ENCODE data around the gene EIF3D.

EIF3D gene

DNA sequence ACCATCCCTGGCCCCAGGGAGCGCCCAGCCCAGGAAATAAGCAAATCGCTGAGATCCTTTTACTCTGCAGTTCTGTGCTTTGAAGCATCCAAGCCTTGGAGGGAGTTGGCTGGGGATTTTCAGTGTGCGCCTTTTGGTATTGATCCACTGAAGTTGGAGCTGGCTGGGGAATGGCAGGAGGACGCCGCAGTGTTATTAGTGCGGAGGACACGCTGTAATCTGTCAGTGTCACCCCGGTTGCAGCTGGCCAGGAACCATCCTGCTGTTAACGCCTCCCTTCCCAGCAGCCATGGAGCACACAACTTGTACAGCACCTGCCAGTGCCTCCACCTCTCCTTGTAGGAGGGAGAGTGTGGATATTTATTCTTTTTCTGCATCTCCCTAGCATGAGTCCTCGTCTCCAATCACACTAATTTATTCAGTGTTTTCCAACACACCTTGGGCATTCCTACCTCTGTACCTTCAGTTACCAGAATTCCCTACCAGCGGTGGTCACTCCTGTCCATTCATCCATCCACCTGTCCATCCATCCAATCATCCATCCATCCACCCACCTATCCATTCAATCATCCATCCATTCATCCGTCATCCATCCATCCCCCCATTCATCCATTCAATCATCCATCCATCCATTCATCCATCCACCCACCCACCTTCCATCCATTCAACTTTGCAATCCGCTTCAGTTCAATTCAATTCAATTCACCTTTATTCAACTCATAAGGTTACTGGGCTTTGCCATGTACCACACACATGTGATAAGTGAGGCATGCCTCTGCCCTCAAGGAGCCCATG is 21.9 kb upstream of the EIF3D start:
- TF ChIP-seq CEBPB (IDR thresholded peaks at IDR 0.05) (no peak), ZBTB7A (IDR thresholded peaks at IDR 0.05; ENCODE audit: low read depth) (no peak)

DNA sequence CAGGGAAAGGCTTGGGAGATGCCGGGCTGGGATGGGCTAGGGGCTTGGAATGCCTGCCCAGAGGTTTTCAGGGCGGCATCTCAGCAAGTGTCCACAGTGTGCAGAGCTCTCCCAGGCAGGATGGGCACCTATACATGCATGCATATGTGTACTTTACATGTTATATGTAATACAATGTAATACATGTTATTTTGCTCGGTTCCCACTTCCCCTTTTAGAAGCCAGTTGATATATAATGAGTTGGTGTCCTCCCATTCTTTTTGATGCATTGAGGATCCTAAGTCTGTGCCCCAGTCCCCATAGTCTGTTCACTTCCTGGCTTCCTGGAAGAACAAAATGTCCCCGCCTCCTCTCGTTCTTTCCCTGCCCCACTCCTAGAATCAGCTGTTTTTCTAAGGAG is 20.1 kb upstream of the EIF3D start:
- TF ChIP-seq, protein P1, sequence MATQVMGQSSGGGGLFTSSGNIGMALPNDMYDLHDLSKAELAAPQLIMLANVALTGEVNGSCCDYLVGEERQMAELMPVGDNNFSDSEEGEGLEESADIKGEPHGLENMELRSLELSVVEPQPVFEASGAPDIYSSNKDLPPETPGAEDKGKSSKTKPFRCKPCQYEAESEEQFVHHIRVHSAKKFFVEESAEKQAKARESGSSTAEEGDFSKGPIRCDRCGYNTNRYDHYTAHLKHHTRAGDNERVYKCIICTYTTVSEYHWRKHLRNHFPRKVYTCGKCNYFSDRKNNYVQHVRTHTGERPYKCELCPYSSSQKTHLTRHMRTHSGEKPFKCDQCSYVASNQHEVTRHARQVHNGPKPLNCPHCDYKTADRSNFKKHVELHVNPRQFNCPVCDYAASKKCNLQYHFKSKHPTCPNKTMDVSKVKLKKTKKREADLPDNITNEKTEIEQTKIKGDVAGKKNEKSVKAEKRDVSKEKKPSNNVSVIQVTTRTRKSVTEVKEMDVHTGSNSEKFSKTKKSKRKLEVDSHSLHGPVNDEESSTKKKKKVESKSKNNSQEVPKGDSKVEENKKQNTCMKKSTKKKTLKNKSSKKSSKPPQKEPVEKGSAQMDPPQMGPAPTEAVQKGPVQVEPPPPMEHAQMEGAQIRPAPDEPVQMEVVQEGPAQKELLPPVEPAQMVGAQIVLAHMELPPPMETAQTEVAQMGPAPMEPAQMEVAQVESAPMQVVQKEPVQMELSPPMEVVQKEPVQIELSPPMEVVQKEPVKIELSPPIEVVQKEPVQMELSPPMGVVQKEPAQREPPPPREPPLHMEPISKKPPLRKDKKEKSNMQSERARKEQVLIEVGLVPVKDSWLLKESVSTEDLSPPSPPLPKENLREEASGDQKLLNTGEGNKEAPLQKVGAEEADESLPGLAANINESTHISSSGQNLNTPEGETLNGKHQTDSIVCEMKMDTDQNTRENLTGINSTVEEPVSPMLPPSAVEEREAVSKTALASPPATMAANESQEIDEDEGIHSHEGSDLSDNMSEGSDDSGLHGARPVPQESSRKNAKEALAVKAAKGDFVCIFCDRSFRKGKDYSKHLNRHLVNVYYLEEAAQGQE (IDR thresholded peaks at IDR 0.05; ENCODE audit: low read depth) = no peak
- no peak for TF ChIP-seq EP300 (IDR thresholded peaks at IDR 0.05; ENCODE audit: borderline replicate concordance)
- no peak for TF ChIP-seq MAX (IDR thresholded peaks at IDR 0.05)
- TF ChIP-seq TAF1 (IDR thresholded peaks at IDR 0.05; ENCODE audit: low read depth) = no peak
- no peak for TF ChIP-seq EGR1 (IDR thresholded peaks at IDR 0.05)
- TF ChIP-seq TCF12 (IDR thresholded peaks at IDR 0.05; ENCODE audit: low read depth) = no peak
- TF ChIP-seq TEAD4 (IDR thresholded peaks at IDR 0.05) = no peak
- no peak for TF ChIP-seq ZBTB7A (IDR thresholded peaks at IDR 0.05; ENCODE audit: low read depth)
- no peak for TF ChIP-seq RAD21 (IDR thresholded peaks at IDR 0.05; ENCODE audit: low read depth)
- TF ChIP-seq YY1 (IDR thresholded peaks at IDR 0.05; ENCODE audit: low read depth) = no peak
- TF ChIP-seq, protein P2, sequence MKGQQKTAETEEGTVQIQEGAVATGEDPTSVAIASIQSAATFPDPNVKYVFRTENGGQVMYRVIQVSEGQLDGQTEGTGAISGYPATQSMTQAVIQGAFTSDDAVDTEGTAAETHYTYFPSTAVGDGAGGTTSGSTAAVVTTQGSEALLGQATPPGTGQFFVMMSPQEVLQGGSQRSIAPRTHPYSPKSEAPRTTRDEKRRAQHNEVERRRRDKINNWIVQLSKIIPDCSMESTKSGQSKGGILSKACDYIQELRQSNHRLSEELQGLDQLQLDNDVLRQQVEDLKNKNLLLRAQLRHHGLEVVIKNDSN (IDR thresholded peaks at IDR 0.05) = no peak
- no peak for TF ChIP-seq NFIC (IDR thresholded peaks at IDR 0.05)

- no peak for TF ChIP-seq FOXM1 (IDR thresholded peaks at IDR 0.05; ENCODE audit: borderline replicate concordance, low read depth)
- TF ChIP-seq TAF1 (IDR thresholded peaks at IDR 0.05; ENCODE audit: low read depth) = no peak
- TF ChIP-seq NFIC (IDR thresholded peaks at IDR 0.05) = no peak
- TF ChIP-seq ZBTB7A (IDR thresholded peaks at IDR 0.05; ENCODE audit: low read depth) = no peak
- TF ChIP-seq, protein P1 (IDR thresholded peaks at IDR 0.05; ENCODE audit: low read depth) = no peak
- TF ChIP-seq TCF12 (IDR thresholded peaks at IDR 0.05; ENCODE audit: low read depth) = no peak
- TF ChIP-seq MAX (IDR thresholded peaks at IDR 0.05) = no peak
- no peak for TF ChIP-seq RAD21 (IDR thresholded peaks at IDR 0.05; ENCODE audit: low read depth)
- TF ChIP-seq, protein P2 (IDR thresholded peaks at IDR 0.05) = no peak
- no peak for TF ChIP-seq YY1 (IDR thresholded peaks at IDR 0.05; ENCODE audit: low read depth)
- TF ChIP-seq CEBPB (IDR thresholded peaks at IDR 0.05) = no peak
- TF ChIP-seq EP300 (IDR thresholded peaks at IDR 0.05; ENCODE audit: borderline replicate concordance) = no peak
- TF ChIP-seq EGR1 (IDR thresholded peaks at IDR 0.05) = no peak
- no peak for TF ChIP-seq TEAD4 (IDR thresholded peaks at IDR 0.05)
- no peak for TF ChIP-seq CREB1 (IDR thresholded peaks at IDR 0.05; ENCODE audit: low read depth)
These were observed 19.6 kb upstream of the EIF3D start for GRCh38 chr22:36548606-36549005.

- TF ChIP-seq, protein P2 (IDR thresholded peaks at IDR 0.05) = no peak
- TF ChIP-seq TEAD4 (IDR thresholded peaks at IDR 0.05) (no peak), FOXM1 (IDR thresholded peaks at IDR 0.05; ENCODE audit: borderline replicate concordance, low read depth) (no peak), NFIC (IDR thresholded peaks at IDR 0.05) (no peak), YY1 (IDR thresholded peaks at IDR 0.05; ENCODE audit: low read depth) (no peak), MAX (IDR thresholded peaks at IDR 0.05) (no peak), TAF1 (IDR thresholded peaks at IDR 0.05; ENCODE audit: low read depth) (no peak), EP300 (IDR thresholded peaks at IDR 0.05; ENCODE audit: borderline replicate concordance) (no peak), ZBTB7A (IDR thresholded peaks at IDR 0.05; ENCODE audit: low read depth) (no peak), CEBPB (IDR thresholded peaks at IDR 0.05) (no peak), EGR1 (IDR thresholded peaks at IDR 0.05) (no peak), RAD21 (IDR thresholded peaks at IDR 0.05; ENCODE audit: low read depth) (no peak), CREB1 (IDR thresholded peaks at IDR 0.05; ENCODE audit: low read depth) (no peak), TCF12 (IDR thresholded peaks at IDR 0.05; ENCODE audit: low read depth) (no peak)
- TF ChIP-seq, protein P1 (IDR thresholded peaks at IDR 0.05; ENCODE audit: low read depth) = no peak
These were observed 18.0 kb upstream of the EIF3D start for GRCh38 chr22:36546932-36547331.
